NCI-H82 treated with DMSO at 0.1 percent for 48 hours (cell line): ENCODE data around the gene MYOCD.

Experiments
- DNase-seq: peaks from one replicate; lab custom pipeline; 2025; ENCODE audit not compliant: unreplicated experiment; lab: John Stamatoyannopoulos, UW

MYOCD gene

DNA sequence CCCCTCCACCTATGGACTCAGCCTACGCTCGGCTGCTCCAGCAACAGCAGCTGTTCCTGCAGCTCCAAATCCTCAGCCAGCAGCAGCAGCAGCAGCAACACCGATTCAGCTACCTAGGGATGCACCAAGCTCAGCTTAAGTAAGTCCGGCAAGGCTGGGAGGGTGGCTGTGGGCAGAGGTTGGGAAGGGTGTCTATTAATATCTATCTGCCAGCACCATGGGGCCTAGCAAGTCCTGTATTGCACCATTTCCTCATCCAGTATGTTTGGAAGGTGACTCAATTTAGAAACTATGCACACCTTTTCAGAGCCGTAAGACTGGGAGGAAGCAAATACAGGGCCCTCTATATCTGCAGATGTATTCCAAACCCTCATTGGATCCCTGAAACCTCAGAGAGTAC lies 78.6 kb downstream of the MYOCD start:
- no peak for DNase-seq

DNA sequence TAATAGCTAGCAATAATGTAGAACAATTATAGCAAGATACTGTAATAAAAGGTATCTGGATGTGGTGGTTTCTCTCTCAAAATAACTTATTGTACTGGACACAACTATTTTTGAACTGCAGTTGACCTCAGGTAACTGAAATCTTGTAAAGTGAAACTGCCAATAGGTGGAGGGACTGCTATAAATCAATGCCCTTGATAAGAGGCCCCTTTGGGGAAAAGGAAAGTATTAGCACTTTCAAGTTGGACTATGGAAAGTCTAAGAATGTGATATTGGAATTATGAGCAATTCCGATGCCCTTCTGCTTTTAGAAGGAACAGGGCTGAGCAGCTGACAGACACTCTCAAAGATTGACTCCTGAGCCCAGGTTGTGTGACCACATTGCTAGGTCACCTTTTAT lies 79.1 kb downstream of the MYOCD start:
- DNase-seq, result no peak

DNA sequence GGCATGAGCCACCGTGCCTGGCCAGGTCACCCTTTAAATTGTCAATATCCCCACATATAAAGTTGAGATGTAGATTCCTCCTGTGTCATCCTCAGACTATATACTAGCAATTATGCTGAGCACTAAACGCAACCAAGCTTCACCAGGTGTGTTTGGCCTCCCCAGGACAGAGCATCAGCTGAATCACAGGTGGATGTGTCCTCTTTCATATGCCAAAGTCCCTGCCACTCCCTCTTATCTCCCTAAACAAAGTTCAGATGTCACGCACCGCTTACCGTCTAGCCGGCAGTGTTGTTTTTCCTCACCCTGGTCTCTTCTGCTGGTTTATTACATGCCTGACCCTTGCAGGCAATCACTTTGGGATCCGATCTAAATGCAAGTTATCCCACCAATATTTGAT lies 79.8 kb downstream of the MYOCD start:
- no peak for DNase-seq

DNA sequence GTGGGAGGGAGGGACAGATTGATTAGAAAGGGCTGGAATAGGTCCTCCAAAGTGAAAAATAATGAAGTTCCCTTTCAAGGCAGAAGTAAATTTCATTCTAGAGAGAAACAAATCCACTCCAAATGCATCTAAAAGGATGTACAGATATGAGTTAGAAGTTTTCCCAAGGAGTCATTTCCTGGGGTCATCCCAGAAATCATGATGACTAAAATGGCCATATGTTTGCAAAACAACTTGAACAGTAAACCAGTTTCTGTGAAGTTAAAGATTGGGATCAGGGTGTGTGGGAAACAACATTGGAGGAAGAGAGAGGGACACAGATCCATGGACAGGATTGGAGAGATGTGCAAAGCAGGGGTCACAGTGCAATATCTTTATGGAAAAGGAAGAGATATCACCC lies 91.1 kb downstream of the MYOCD start:
- DNase-seq, result no peak

DNA sequence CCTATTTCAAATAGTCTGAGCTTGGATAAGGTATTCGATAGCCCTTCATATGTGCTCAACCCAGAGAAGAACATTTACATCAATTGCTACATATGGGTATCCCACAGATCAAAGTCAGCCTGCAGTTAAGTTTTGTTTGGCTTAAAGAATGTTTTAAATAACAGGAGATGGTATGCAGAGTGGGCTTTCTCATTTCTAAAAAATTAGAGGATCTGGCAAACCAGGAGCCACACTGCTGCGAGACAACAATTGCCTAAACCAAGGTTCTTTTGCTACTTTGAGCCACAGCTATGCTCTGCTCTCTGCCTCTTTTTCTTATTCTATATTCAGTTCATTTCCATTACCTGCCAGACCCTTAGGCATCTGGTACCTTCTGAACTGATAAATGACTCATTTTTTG lies 93.4 kb downstream of the MYOCD start:
- no peak for DNase-seq

DNA sequence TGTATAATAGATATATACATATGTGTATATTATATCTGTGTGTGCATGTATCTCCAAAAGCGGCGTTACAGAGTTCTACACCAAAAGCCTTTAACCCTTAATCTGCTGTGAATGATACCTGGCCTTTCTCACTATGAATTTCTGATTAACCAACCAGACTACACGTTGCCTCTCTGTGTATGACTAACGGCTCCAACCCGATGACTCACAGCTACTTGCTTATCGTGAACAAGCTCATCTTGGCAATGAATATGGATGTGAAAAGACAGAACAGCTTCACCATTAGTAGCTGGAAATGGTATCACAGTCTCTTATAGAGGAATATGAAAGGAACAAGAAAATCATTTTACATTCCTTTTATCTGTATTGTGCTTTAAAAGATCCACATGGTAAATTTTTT lies 99.9 kb downstream of the MYOCD start:
- DNase-seq, result no peak

DNA sequence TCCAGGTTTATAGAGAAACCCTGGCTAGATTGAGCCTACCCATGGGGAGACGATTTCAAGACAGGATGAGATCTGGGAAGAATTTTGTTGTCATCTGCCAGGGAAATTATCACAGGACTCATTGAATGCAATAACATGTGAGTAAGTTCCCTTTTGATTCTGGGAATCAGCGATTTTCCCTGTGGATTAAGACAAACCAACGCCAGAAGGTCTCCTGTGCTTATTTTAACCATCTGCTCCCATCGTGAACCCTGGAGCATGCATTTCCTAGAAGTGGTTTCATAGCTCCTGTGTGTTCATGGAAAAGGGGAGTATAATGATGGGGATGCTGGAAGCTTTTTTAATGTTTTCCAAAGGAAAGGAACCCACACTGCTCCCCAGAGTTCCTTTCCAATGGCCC lies 102.6 kb downstream of the MYOCD start:
- no peak for DNase-seq

DNA sequence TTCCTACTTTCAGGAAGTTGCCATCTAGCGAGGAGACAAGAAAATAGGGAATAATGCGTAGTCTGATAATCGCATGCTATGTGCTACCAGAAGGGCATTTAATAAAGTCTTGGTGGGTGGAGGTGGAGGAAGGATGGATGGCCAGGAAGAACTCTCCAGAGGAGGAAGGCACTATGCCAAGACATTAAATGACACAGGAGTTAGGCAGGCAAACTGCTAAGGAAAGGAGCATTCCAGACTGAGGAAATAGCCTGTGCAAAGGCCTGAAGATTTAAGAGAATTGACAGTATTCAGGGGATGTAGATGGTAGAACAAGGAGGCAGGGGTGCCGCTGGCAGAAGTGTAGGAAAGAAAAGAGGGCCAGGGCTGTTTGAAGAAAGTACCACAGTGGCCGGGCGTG lies 104.3 kb downstream of the MYOCD start:
- no peak for DNase-seq

DNA sequence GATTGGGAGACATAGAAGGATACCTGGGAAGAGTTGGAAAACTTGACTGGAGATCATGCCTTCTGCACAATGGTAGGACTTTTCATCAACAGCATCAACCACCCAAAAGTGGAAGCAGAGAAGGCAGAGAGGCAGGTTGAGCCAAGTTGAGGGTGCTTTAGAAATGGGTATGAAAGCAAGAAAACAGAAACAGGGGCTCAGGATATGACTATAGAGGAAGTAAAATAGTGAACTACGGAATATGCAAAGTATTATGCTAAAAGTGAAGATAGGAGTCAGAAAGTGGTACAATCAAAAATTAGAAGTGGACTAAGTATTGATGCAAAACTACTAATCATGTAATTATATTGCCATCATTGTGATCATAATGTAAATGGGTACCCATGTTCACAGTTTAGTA lies 107.5 kb downstream of the MYOCD start:
- no peak for DNase-seq

DNA sequence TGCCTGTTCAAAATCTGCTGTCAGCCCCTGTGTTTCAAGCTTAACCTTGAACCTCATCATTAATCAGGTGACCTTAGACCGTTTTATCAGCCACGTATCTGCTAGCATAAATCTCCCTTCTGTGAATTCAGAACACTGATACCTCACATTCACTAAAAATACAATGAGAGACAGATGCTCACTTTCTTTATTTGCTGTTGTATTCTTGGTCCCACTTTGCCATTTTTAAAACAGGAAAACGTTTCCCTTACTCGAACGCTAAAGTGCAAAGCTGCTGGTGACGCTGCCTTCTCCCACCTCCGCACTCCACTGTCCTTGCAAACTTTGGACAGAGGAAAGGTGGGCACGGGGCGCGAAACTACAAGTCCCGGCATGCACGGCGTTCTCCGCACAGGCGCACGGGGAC lies 123.4 kb downstream of the MYOCD start:
- DNase-seq, result no peak

DNA sequence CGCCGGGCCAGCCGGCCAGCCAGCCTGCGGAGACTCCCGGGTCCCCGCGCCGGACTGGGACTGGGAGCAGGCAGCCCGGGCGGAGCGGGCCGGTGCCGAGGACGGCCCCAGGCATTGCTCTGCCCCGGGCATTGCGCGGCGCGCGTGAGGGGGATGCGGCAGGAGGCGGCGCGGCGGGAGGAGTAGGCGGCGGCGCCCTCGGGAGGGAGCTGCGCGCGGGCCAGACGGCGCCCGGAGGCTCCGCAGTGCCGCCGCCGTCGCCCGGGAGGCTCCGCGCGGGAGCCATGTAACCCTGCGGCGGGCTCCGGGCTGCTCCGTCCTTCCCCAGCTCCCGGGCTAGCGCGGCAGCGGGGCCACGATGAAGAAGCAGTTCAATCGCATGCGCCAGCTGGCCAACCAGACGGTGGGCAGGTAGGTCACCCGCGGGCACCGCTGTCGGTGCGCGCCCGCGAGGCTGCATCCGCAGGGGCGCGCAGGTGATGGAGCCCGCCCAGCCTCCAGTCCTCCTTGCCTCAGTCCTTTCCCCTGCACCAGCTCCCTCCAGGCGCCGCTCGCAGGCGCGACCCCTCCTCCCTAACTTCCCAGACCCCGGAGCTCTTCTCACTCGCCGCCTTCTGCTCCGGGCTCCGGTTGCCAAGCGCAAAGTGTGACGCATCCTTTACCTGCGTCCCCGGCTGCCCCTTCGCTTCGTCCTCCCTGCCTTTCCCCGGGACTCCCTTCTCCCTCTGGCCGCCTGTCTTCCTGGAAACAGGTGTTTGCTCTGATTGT lies 124.0 kb downstream of the MYOCD start, which contains the start of gene ARHGAP44:
Gene ARHGAP44, plus strand, starts transcription at position 18 of the 768 bp plus-strand sequence. Its CDS starts 341 bp downstream, at position 359.
- no peak for DNase-seq

DNA sequence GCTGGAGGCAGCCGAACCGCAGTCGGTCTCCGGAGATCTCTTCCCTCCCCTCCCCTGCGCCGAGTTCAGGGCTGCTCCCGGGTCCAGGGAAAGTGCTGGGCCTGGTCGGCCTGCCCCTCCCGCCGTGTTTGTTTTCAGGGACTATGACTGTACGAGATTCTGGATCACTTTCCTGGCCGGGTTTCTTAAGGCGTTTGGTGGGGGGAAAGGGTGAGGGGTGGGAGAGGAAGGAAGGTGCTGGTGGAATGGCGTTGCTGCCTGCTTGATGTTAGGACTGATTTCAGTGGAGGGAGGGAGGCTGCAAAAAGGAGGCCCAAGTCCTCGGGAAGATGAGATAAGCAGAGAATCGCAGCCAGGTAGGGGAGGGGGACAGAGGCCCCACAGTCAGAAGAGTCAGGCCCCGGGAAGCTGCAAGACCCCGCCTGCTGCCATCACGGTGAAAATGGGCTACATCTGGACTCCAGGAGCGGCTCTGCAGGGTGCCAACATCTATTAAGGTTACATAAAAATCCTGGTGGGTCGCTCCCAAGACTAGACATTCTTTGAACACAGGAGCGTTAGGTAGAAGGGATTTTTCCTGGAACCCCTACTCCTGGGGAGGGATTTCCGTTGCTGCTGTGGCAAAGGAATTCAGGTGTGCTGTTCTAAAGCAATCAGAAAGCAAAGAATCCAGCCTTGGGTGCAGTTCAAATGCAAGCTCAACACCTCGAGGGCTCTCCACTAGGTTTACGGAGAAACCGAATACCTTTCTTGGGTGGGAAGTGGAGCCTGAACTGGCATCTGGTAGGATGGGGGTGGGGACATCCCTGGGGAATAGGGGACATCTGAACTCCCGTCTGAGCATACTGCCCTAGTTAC lies 124.8 kb downstream of the MYOCD start:
- DNase-seq, result peak; percentile 12

DNA sequence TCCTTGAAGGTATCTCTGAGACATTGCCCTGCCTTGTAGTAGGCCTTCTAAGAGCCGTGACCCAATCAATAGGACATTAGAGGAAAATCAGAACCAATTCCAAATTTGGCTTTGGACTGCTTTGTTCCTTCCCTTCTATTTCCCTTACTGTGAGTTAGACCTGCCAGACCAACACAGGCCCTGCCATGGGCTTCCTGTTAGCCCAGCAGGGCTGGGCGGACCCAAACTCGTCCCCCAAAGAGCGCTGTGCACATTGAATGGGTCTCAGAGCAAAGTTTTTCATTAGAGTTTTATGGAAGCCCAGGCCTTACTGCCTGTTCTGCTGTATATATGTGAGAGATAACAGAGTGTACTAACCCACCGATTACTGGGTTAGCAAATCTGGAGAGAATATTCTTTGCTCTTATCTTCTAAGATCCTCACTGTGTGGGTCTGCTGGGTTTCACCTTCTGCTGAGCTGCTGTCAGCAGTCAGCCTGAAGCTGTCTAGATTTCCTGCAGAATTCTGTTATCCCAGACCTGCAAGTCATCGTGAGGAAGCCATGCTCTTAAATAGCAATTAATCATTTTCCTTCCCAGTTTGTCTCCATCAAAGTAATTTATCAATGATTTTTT lies 129.3 kb downstream of the MYOCD start:
- no peak for DNase-seq

DNA sequence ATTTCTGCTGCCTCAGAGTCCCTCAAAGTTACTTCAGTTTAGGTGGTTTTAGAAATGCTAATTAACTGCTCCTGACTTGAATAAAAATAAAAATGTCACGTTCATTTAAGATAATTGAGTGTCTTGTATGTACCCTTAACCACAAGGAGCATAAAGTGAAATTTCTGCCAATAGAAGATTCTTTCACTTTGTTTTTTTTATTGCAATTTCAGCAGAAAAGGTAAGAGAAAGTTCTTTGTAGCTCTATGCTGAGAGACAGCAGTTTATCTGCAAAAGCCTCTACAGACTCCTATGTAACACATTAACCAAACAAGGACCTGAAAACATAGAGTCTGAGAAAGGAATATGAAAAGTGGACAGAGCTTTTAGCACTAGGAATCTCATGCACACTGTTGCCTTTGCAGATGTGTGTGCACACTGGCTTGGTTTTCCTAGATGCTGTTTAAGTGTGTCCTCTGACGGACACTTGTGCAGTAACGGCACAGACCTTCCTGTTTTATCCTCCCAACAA lies 135.2 kb downstream of the MYOCD start:
- no peak for DNase-seq

DNA sequence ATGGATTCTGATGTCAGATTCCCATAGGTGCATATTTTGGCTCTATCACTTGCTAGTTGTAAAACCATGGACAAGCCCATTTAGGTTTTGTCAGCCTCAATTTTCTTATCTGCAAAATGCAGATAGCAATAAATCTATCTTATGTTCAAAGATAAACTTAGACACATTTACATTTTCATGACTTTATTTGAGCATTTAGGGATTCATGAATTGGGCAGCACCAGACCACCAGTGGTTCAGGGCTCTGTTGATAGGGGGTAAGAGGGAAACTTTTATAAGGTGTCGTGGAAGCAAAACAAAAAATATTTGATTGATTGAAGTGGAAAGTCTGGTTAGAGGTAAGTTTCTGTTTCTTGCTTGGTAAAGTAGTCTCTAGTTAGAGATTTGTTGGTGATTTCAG lies 140.9 kb downstream of the MYOCD start:
- no peak for DNase-seq

DNA sequence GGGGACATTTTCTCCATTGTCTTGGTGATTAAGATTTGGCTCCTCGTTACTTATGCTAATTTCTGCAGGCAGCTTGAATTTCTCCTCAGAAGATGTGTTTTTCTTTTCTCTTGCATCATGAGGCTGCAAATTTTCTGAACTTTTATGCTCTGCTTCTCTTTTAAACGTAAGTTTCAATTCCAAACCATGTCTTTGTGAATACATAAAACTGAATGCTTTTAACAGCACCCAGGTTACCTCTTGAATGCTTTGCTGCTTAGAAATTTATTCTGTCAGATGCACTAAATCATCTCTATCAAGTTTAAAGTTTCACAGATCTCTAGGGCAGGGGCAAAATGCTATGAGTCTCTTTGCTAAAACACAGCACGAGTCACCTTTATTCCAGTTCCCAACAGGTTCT lies 143.0 kb downstream of the MYOCD start:
- DNase-seq, result no peak

DNA sequence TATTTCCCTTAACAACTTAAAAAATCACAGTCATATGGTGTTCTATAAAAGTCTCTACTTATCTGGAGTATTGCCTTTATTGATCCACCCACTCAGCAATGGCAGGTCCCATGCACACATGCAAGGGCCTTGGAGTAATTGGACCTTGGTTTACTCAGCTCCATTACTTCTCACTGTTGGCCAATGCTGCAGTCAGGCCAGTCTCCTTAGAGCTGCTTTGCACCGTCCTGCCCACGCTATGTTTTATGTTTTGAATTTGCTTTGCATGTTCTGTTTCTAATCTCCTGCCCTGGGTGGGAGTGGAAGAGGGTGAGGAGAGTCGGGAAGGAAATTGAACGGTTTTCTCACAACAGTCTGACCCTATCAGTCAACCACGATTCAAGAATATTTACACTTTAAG lies 147.2 kb downstream of the MYOCD start:
- no peak for DNase-seq

DNA sequence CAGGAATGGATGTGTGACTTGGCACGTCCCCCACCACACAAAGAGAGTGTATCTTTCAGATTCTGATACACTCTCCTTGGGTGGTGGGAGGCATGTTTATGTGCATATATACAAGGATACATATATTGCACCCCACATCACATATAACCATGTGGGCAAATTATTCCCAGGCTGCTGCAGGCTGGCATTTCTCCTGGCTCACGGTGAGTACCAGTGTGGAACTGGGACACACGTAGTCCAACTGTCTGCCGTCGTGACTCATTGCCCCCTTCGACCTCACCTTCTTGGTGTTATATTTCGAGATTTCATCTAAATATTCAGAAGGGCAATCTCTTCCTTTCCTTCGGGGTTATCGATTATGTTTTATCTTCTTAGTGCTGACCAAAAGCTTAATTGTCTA lies 148.0 kb downstream of the MYOCD start:
- DNase-seq, result no peak

DNA sequence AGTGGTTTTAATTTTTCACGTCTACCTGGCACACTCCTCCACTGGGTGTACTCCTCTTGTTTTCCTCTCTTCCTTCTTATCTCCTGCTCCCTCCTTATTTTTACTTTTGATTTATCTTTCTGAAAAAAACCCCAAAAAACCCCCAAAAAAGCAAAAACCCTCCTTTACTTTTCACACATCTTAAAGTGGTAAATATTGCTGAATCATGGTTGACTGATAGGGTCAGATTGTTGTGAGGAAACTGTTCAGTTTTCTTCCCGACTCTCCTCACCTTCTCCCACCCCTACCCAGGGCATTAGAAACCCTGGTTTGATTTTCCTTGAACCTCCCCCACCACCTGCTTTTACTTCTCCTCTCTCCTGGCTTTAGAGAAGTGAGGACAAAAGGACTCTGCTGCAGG lies 149.0 kb downstream of the MYOCD start:
- DNase-seq, result no peak

DNA sequence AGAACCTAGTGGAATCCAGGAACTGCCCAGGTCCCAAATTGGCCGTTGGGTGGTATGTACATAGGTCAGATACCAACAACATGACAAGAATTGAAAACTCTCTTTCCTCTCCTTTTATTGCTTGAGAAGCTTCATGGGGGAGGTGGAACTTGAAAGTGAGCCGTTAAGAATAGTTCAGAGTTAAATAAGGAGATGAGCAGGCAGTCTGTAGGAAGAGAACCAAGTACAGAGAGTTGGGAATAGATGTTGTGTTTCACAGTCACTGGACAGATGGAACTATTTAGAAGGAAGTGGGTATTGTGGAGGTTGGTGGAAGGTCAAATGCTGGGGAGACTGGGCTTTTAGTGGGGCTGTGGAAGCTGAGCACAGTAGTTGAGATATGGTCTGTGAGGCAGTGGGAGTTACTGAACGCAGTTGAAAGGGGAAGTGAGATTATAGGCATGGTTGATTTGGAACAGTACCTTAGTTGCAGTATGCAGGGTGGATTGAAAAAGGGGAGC lies 150.0 kb downstream of the MYOCD start:
- DNase-seq, result no peak
